Anterior cingulate cortex (tissue), 58 donors: ENCODE measurements around the gene GAGE12J.
"Not testable (repeated sequence)": the region's sequence is repeated elsewhere in the genome, so short reads cannot be mapped to it uniquely, and the experiment has no call there.

Source experiments
- DNase-seq, 58 donors: peaks; one replicate each; lab custom pipeline; 2025; lab: John Stamatoyannopoulos, UW

The GAGE12J gene

DNA sequence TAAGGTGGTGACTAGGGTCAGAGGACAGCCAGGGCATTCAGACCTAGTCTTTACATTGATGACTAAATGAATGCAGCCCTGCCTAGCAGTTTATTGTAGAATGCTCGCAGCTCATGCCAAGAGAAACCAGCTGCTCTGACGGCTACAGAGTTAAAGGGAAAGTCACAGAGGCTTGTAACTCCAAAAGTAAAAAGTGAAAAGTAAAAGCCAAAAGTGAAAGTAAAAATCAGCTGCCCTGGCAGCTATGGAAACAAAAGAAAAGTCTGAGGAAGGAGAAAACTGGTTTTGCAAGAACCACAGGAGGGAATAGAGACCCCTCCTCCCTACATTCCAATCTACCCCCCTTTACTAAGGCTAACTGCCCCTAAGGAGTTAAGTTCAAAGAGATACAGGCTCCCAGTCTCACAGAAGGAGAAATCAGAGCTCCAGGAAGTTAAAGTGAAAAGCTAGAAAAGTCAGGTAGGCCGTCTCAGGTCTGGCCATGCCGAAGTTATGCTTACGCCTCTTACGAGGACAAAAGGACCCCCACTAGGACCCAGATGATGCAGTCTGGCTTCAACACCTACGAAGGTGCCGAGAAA, 12.3 kb upstream of the GAGE12J start:
- DNase-seq, result no peak

DNA sequence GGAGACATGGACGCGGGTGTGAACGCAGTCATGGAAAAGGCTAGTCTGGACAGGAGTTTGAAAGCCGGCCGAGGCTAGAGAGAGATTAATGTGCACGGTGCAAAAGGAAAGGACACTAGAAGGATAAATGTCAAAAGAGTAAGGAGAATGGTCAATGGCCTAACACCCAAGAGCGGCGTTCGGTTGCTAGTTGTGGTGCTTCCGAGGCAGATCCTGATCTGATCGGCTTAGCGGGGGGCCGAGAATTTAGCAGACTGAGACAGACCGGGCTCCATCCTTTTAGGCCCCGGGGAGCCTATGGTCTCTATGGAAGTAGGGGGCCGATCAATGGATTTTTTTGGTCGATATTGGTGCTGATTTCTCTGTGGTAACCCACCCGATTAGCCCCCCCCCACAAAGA, 11.5 kb upstream of the GAGE12J start:
- no peak for DNase-seq

DNA sequence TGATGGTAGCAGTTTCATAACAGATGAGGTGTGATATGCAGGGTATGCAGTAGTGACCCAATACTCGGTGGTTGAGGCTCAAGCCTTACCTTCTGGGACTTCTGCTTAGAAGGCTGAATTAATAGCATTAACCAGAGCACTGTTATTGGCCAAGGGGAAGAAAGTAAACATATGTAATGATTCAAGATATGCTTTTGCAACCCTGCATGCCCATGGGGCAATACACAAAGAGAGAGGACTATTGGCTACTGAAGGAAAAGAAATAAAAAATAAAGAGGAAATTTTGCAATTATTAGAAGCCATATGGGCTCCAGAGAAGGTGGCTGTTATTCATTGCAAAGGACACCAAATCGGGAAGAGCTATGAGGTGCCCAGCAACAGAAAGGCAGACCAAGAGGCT, 9.7 kb upstream of the GAGE12J start:
- no peak for DNase-seq

DNA sequence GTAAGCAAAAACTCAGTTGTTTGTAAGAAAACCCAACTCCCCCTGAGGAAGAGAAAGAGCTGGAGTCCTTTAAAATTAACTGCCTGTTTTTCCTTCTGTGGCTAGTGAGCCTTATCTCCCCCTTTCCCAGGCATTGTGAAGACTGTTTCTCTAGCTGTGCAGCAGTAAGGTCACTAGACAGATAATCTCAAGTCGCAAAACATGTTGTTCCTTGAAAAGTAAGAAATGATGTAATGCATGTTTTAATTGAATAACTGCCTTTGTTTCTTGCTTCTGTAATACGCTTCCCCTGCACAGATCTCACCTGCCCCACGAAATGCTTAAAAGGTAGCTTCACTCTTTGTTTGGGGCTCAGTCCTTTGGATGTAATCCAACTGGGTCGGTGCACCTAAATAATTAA, 5.8 kb upstream of the GAGE12J start:
- DNase-seq, result no peak

DNA sequence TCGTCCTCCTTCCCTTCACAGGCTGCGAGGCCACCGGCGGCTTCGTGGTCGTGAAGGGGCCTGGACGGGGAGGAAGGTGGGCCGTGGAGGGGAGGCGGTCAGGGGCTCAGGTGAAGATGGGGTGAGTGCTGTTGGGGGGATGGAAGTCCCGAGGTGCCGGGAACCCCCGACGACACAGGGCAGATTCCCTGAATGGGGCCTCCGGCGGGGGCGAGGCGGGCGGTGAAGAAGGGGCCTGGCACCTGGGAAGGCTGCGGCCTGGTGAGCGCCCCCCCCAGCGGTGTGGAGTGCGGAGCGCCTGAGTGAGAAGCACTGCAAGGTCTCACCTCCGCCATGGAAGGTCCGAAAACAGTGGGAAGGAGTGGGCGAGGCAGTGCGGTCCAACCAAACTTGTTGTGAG, 429 bp downstream of the GAGE12J start:
- not testable (repeated sequence) for DNase-seq

DNA sequence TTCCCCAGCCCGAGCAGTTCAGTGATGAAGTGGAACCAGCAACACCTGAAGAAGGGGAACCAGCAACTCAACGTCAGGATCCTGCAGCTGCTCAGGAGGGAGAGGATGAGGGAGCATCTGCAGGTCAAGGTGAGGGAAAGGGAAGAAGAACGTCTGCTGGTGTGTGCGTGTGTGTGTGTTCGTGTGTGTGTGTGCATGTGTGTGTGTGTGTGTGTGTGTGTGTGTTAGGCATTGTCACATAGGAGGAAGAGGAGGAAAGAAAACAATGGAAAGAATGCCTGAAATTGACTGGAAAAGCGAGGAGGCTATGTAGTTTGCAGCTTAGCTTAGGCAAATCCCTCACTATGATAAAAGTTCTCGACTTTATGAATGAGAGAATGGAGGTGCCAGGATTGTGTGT, 1.9 kb downstream of the GAGE12J start:
- DNase-seq, result not testable (repeated sequence)

DNA sequence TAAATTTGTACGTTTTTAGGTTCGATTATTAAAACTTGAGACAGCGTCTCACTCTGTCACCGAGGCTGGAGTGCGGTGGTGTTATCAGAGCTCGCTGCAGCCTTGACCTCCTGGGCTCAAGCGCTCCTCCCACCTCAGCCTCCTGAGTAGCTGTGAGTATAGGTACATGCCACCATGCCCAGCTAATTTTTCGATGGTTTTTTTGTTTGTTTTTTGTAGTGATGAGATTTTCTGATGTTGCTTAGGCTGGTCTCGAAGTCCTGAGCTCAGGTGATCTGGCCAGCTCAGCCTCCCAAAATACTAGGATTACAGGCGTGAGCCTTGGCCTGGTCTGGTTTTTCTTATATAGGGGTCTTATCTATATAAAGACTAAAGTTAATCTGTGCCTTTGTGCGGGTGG, 8.6 kb downstream of the GAGE12J start:
- DNase-seq, result not testable (repeated sequence)

DNA sequence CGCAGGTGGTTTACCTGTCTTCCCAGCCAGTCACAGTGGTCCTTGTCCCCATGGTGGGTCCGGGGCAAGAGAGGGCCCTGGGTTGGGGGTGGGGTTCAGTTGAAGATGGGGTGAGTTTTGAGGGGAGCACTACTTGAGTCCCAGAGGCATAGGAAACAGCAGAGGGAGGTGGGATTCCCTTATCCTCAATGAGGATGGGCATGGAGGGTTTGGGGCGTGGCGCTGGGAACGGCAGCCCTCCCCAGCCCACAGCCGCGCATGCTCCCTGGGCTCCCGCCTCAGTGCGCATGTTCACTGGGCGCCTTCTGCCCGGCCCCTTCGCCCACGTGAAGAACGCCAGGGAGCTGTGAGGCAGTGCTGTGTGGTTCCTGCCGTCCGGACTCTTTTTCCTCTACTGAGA, 9.4 kb downstream of the GAGE12J start, which contains the start of gene GAGE13:
GAGE13 (plus strand) TSS at position 301 of the 400 bp plus-strand sequence. CDS start 1,156 bp downstream, outside the sequence.
- DNase-seq, result not testable (repeated sequence)

DNA sequence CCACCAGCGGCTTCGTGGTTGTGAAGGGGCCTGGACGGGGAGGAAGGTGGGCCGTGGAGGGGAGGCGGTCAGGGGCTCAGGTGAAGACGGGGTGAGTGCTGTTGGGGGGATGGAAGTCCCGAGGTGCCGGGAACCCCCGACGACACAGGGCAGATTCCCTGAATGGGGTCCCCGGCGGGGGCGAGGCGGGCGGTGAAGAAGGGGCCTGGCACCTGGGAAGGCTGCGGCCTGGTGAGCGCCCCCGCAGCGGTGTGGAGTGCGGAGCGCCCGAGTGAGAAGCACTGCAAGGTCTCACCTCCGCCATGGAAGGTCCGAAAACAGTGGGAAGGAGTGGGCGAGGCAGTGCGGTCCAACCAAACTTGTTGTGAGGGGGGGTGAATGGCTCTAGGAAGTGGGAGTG, 10.0 kb downstream of the GAGE12J start:
- not testable (repeated sequence) for DNase-seq

DNA sequence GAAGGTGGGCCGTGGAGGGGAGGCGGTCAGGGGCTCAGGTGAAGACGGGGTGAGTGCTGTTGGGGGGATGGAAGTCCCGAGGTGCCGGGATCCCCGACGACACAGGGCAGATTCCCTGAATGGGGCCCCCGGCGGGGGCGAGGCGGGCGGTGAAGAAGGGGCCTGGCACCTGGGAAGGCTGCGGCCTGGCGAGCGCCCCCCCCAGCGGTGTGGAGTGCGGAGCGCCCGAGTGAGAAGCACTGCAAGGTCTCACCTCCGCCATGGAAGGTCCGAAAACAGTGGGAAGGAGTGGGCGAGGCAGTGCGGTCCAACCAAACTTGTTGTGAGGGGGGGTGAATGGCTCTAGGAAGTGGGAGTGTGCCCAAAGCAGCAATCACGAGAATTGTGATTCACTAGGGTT, 19.6 kb downstream of the GAGE12J start:
- DNase-seq, result not testable (repeated sequence)

DNA sequence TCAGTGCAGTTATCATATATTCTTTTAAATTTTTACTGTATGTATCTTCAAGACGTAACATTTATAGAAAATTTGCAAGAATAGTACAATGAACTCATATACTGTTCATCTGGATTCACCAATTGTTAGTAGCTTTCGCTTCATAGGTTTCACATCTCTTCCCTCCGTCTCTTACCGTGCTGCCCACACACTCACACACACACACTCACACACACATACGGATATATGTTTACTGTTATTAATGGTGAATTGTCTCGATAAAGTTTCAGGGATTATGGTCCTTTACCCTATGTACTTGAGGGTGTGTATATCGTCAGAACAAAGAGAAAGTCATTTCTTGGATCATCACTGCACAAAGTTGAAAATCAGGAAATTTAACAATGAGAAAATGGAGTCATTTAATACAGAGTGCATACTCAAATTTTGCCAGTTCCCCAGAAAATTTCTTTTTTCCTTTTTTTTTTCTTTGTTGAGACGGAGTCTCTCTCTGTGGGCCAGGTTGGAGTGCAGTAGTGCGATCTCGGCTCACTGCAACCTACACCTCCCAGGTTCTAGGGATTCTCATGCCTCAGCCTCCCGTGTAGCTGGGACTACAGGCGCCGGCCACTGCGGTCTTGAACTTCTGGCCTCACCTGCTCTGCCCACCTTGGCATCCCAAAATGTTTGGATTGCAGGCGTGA, 22.8 kb downstream of the GAGE12J start:
- DNase-seq, result not testable (repeated sequence)

DNA sequence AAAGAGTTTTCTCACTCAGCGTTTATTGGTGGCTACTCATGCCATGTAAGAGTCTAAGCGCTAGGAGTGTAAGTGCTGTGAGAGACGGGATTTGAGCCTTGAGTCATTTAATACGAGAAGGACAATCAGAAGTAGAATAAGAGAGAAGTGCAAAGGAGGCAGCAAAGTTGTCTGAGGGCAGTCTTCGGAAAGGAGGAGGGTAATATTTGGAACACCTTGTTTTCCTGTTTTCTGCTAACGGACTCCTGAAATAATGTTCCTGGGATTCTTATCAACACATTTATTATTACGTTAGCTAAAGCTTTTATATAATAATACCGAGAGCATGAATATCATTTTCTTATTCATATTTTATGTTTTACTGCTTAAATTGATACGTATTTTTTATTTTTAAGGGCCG, 23.6 kb downstream of the GAGE12J start:
- DNase-seq, result not testable (repeated sequence)

DNA sequence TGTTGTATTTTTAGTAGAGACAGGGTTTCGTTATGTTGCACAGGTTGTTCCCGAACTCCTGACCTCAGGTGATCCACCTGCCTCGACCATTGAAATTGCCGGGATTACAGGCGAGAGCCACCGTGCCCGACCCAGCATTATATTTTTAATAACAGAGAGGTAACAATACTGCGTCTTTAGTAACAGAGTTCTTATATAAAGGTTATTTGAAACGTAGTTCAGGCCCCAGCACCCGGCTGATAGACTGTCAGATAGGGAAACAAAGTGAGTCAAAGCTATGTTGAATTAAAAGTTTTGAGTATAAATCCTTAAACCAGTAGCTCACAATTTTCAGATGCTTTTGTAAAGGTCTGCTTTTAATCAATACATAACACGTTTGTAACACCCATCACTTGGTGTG, 24.3 kb downstream of the GAGE12J start:
- not testable (repeated sequence) for DNase-seq
